NCI-H345 (cell line): Measurements from ENCODE around the gene ANXA5.
"Not testable (repeated sequence)": the region's sequence is repeated elsewhere in the genome, so short reads cannot be mapped to it uniquely, and the experiment has no call there.

Experiments
- DNase-seq: peaks from one replicate; lab custom pipeline; 2025; lab: John Stamatoyannopoulos, UW

ANXA5 gene

GRCh38 chr4:121696581-121697461 is at the start of gene ANXA5:
ANXA5 (minus strand) TSS chr4:121696980; CDS start chr4:121696589, 391 bp downstream.
- peak; percentile 84 for DNase-seq

- DNase-seq, result no peak
These were observed 46.0 kb upstream of the ANXA5 start for GRCh38 chr4:121742794-121743193.

- peak; percentile 82 for DNase-seq
These were observed 45.0 kb upstream of the ANXA5 start for GRCh38 chr4:121741751-121742150.

GRCh38 chr4:121740796-121741409 is 44.1 kb upstream of the ANXA5 start:
- DNase-seq, result no peak

GRCh38 chr4:121739575-121739974 is 42.8 kb upstream of the ANXA5 start:
- no peak for DNase-seq

- no peak for DNase-seq
These were observed 42.2 kb upstream of the ANXA5 start for GRCh38 chr4:121738780-121739535.

GRCh38 chr4:121737846-121738554 is 41.2 kb upstream of the ANXA5 start:
- no peak for DNase-seq

GRCh38 chr4:121736735-121737351 is 40.1 kb upstream of the ANXA5 start:
- peak; percentile 9 for DNase-seq

- DNase-seq, result no peak
These were observed 37.8 kb upstream of the ANXA5 start for GRCh38 chr4:121734571-121734970.

- no peak for DNase-seq
These were observed 37.2 kb upstream of the ANXA5 start for GRCh38 chr4:121733942-121734341.

- not testable (repeated sequence) for DNase-seq
These were observed 33.0 kb upstream of the ANXA5 start for GRCh38 chr4:121729753-121730152.

GRCh38 chr4:121728798-121729226 is 32.0 kb upstream of the ANXA5 start:
- DNase-seq, result no peak

- no peak for DNase-seq
These were observed 31.3 kb upstream of the ANXA5 start for GRCh38 chr4:121728066-121728465.

- DNase-seq, result peak; percentile 7
These were observed 30.0 kb upstream of the ANXA5 start for GRCh38 chr4:121726642-121727268.

- DNase-seq, result no peak
These were observed 27.9 kb upstream of the ANXA5 start for GRCh38 chr4:121724671-121725070.

- no peak for DNase-seq
These were observed 24.9 kb upstream of the ANXA5 start for GRCh38 chr4:121721700-121722099.

- DNase-seq, result no peak
These were observed 23.3 kb upstream of the ANXA5 start for GRCh38 chr4:121720109-121720508.

GRCh38 chr4:121717680-121718237 is 21.0 kb upstream of the ANXA5 start:
- DNase-seq, result no peak

- DNase-seq, result no peak
These were observed 17.8 kb upstream of the ANXA5 start for GRCh38 chr4:121714548-121714947.

- DNase-seq, result no peak
These were observed 16.0 kb upstream of the ANXA5 start for GRCh38 chr4:121712783-121713182.
